ENCODE measurements around the gene NPY2R.

Gene NPY2R

DNA sequence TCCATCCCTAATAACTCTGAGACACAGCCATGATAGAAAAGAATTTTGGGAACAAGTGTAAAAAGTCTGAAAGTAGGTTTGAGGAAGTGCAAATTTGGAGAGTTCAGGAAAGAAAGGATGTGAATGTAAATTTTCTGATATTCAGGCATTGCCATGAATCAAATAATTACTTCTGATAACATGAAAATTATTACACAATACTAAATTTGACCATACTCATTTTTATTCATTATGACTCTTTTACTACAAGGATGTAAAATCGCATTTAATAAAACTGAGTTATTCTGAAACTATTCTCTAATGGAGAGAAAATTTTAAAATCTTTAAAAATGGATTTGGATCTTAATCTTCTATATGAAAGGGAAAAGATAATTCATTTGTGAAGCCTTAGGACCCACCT, 33.8 kb upstream of the NPY2R start:
- no peak for DNase-seq (ENCODE audit: extremely low read depth, insufficient read length)
- Histone ChIP-seq H3K27me3 (replicated peaks; ENCODE audit: control insufficient read depth, insufficient read depth, low read length) (no peaks in the 10 kb centered on the region), H3K4me3 (replicated peaks; ENCODE audit: low read depth, low read length) (no peak overlapping the region), H3K36me3 (ENCODE audit: control insufficient read depth, insufficient read depth, low read length) (no peaks in the 10 kb centered on the region)
- TF ChIP-seq, protein P1, sequence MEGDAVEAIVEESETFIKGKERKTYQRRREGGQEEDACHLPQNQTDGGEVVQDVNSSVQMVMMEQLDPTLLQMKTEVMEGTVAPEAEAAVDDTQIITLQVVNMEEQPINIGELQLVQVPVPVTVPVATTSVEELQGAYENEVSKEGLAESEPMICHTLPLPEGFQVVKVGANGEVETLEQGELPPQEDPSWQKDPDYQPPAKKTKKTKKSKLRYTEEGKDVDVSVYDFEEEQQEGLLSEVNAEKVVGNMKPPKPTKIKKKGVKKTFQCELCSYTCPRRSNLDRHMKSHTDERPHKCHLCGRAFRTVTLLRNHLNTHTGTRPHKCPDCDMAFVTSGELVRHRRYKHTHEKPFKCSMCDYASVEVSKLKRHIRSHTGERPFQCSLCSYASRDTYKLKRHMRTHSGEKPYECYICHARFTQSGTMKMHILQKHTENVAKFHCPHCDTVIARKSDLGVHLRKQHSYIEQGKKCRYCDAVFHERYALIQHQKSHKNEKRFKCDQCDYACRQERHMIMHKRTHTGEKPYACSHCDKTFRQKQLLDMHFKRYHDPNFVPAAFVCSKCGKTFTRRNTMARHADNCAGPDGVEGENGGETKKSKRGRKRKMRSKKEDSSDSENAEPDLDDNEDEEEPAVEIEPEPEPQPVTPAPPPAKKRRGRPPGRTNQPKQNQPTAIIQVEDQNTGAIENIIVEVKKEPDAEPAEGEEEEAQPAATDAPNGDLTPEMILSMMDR (IDR thresholded peaks at IDR 0.05; ENCODE audit: insufficient read depth, low read length, poor library complexity, severe bottlenecking) = no peak

GRCh38 chr4:155179216-155179615, 29.2 kb upstream of the NPY2R start:
- TF ChIP-seq, protein P1 (IDR thresholded peaks at IDR 0.05; ENCODE audit: insufficient read depth, low read length, poor library complexity, severe bottlenecking) = no peak
- no peak for DNase-seq (ENCODE audit: extremely low read depth, insufficient read length)
- Histone ChIP-seq H3K27me3 (replicated peaks; ENCODE audit: control insufficient read depth, insufficient read depth, low read length) (no peaks in the 10 kb centered on the region), H3K4me3 (replicated peaks; ENCODE audit: low read depth, low read length) (no peak overlapping the region), H3K36me3 (ENCODE audit: control insufficient read depth, insufficient read depth, low read length) (no peaks in the 10 kb centered on the region)

GRCh38 chr4:155186972-155187371, 21.5 kb upstream of the NPY2R start:
- TF ChIP-seq, protein P1 (IDR thresholded peaks at IDR 0.05; ENCODE audit: insufficient read depth, low read length, poor library complexity, severe bottlenecking) = no peak
- no peaks in the 10 kb centered on the region for H3K27me3 ChIP-seq (replicated peaks; ENCODE audit: control insufficient read depth, insufficient read depth, low read length)
- DNase-seq (ENCODE audit: extremely low read depth, insufficient read length) = no peak
- no peaks in the 10 kb centered on the region for H3K36me3 ChIP-seq (ENCODE audit: control insufficient read depth, insufficient read depth, low read length)
- no peak overlapping the region for H3K4me3 ChIP-seq (replicated peaks; ENCODE audit: low read depth, low read length)

- Histone ChIP-seq H3K4me3 (replicated peaks; ENCODE audit: low read depth, low read length) (no peak overlapping the region), H3K27me3 (replicated peaks; ENCODE audit: control insufficient read depth, insufficient read depth, low read length) (no peaks in the 10 kb centered on the region), H3K36me3 (ENCODE audit: control insufficient read depth, insufficient read depth, low read length) (no peaks in the 10 kb centered on the region)
- DNase-seq (ENCODE audit: extremely low read depth, insufficient read length) = no peak
- TF ChIP-seq, protein P1 (IDR thresholded peaks at IDR 0.05; ENCODE audit: insufficient read depth, low read length, poor library complexity, severe bottlenecking) = no peak
These were observed 20.4 kb upstream of the NPY2R start for GRCh38 chr4:155187989-155188388.

GRCh38 chr4:155190099-155190498, 18.3 kb upstream of the NPY2R start:
- no peak for DNase-seq (ENCODE audit: extremely low read depth, insufficient read length)
- H3K36me3 ChIP-seq (ENCODE audit: control insufficient read depth, insufficient read depth, low read length) = no peaks in the 10 kb centered on the region
- TF ChIP-seq, protein P1 (IDR thresholded peaks at IDR 0.05; ENCODE audit: insufficient read depth, low read length, poor library complexity, severe bottlenecking) = no peak
- H3K4me3 ChIP-seq (replicated peaks; ENCODE audit: low read depth, low read length) = no peak overlapping the region
- H3K27me3 ChIP-seq (replicated peaks; ENCODE audit: control insufficient read depth, insufficient read depth, low read length) = no peaks in the 10 kb centered on the region

- no peaks in the 10 kb centered on the region for H3K36me3 ChIP-seq (ENCODE audit: control insufficient read depth, insufficient read depth, low read length)
- no peak overlapping the region for H3K4me3 ChIP-seq (replicated peaks; ENCODE audit: low read depth, low read length)
- DNase-seq (ENCODE audit: extremely low read depth, insufficient read length) = peak; percentile 4
- H3K27me3 ChIP-seq (replicated peaks; ENCODE audit: control insufficient read depth, insufficient read depth, low read length) = no peaks in the 10 kb centered on the region
- TF ChIP-seq, protein P1 (IDR thresholded peaks at IDR 0.05; ENCODE audit: insufficient read depth, low read length, poor library complexity, severe bottlenecking) = no peak
These were observed 10.7 kb upstream of the NPY2R start for GRCh38 chr4:155197757-155198156.
